Gastrocnemius medialis (tissue), 4 donors: ENCODE data around the gene USH1G. TPM values are rescaled to one million over a fixed set of nuclear protein-coding genes. Genes with fewer than 3 reads are reported as not detected.

Source experiments
- ATAC-seq, 2 donors: fragments of 150-250 bp; one replicate each; pipeline ENCODE4 v1.9.1; 2016
- DNase-seq, 2 donors: peaks; one replicate each; pipeline ENCODE4 v3.0.0-alpha.2; 2019
- H3K27ac ChIP-seq, 4 donors: fragments of 200-600 bp; sonication (generic); 1 replicate in 1 of 4; 2 replicates in 3 of 4; pipeline ENCODE4 v1.5.1; 2016 to 2018; ENCODE audit warnings: mild to moderate bottlenecking in 2 of 4, moderate library complexity in 1 of 4
- H3K27me3 ChIP-seq, 3 donors: fragments of 200-600 bp; sonication (generic) in 2 of 3; 1 replicate in 1 of 3; 2 replicates in 2 of 3; pipeline versions ENCODE4 v1.5.1 to v1.6.0; 2016 to 2019; ENCODE audit warnings: mild to moderate bottlenecking in 1 of 3, moderate library complexity in 1 of 3
- H3K36me3 ChIP-seq, 2 donors: fragments of 200-600 bp; sonication (generic) in 1 of 2; one replicate each; pipeline ENCODE4 v1.5.1; 2017 to 2018
- H3K4me1 ChIP-seq, 2 donors: fragments of 200-600 bp; sonication (generic) in 1 of 2; one replicate each; pipeline ENCODE4 v1.5.1; 2016 to 2017; ENCODE audit warnings: mild to moderate bottlenecking in 2 of 2
- H3K4me3 ChIP-seq, 4 donors: fragments of 200-600 bp; sonication (generic) in 3 of 4; 1 replicate in 1 of 4; 2 replicates in 3 of 4; pipeline ENCODE4 v1.5.1; 2016 to 2019; ENCODE audit warnings: mild to moderate bottlenecking in 2 of 4
- H3K9me3 ChIP-seq, 3 donors: fragments of 200-600 bp; sonication (generic) in 2 of 3; 1 replicate in 1 of 3; 2 replicates in 2 of 3; pipeline ENCODE4 v1.5.1; 2016 to 2019
- POLR2A ChIP-seq, 2 donors: fragments of 450-650 bp; IDR thresholded peaks; one replicate each; pipeline ENCODE4 v1.6.1; 2017; ENCODE audit warnings: antibody characterized with exemption in 2 of 2, mild to moderate bottlenecking in 2 of 2, moderate library complexity in 2 of 2
- in situ Hi-C, 4 donors: fragments of 200-750 bp; cut with MboI; loops; one replicate each; pipeline versions ENCODE4 v1.15.0 to v1.8.0; 2017; ENCODE audit warnings: low sequenced_read_pairs in 4 of 4
- intact Hi-C: fragments of 100-400 bp; cut with DNase I; formaldehyde crosslinking; loops from one replicate; pipeline ENCODE4 v1.15.1; 2023; ENCODE audit warnings: low total_unique reads
- total RNA-seq, 4 donors: library from RNA; depleted of rRNA; stranded (reverse); fragments of >200 nt; gene quantifications; one replicate each; pipeline versions ENCODE4 v1.1.0 to v1.2.3, GENCODE V29; 2016
- TF ChIP-seq, protein P1 (sequence below), 5 experiments: fragments of 450-650 bp in 3 of 5; fragments of 200-600 bp in 2 of 5; sonication (generic) in 2 of 5; IDR thresholded peaks in 4 of 5; conservative IDR thresholded peaks in 1 of 5; 1 replicate in 4 of 5; 2 replicates in 1 of 5; pipeline ENCODE4 v1.5.1; 2016 to 2019; ENCODE audit warnings: antibody characterized with exemption in 5 of 5, mild to moderate bottlenecking in 3 of 5, moderate library complexity in 3 of 5

USH1G gene
- total RNA-seq, 4 donors from 2014 or later: not detected

DNA sequence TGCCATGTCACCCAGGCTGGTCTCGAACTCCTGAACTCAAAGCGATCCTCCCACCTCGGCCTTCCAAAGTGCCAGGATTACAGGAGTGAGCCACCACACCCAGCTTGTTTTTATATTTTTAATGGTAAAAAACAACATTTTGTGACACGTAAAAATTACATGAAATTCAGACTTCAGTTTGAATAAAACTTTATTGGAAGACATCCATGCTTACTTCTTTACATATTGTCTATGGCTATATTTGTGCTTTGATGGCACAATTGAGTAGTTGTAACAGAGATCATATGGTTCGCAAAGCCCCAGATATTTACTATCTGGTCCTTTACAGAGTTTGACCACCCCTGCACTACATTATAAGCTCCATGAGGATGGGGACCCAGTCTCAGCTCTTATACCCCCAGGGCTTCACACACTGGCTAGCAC lies 48.4 kb downstream of the USH1G start:
- H3K27ac ChIP-seq: no peak overlapping the region
- in situ Hi-C loops: loop anchor here in 3 of 4 donors (5.0 to 25.0 kb wide), 3 partner anchors 127 to 487 kb away; partner anchors contain the start of gene NHERF1 (in 1 of the 3)

DNA sequence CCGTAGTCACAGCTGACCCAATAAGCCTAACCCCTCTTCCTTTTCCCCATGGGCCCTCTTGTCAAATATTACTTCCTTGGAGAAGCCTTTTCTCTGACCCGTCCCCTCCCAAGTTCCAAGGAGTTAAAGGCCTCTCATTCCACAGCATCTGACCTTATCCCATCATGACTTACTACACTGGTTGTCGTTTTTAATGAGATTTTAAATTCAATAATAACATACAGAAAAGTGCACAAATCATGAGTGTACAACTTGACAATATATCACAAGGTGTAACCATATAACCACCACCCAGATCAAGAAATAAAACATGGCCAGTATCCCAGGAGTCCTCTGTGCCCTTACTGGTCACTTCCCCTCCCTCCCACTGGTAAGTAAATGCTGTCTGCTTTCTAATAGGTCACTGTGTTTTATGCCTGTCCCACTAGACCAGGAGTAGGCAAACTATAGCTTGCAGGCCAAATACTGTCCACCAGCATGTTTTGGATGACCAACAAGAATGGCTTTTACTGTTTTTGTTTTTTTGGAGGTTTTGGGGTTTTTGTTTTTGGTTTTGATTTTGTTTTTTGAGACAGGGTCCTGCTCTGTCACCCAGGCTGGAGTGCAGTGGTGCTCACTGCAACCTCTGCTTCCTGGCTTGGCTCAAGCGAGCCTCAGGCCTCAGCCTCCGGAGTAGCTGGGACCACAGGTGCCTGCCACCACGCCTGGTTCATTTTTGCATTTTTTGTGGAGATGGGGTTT lies 49.0 kb downstream of the USH1G start:
- intact Hi-C loops: loop anchor here (1.0 to 5.0 kb wide), 3 partner anchors 98 to 662 kb away; partner anchors contain the start of genes NAT9, NHERF1 and TTYH2
- TF ChIP-seq, protein P1, sequence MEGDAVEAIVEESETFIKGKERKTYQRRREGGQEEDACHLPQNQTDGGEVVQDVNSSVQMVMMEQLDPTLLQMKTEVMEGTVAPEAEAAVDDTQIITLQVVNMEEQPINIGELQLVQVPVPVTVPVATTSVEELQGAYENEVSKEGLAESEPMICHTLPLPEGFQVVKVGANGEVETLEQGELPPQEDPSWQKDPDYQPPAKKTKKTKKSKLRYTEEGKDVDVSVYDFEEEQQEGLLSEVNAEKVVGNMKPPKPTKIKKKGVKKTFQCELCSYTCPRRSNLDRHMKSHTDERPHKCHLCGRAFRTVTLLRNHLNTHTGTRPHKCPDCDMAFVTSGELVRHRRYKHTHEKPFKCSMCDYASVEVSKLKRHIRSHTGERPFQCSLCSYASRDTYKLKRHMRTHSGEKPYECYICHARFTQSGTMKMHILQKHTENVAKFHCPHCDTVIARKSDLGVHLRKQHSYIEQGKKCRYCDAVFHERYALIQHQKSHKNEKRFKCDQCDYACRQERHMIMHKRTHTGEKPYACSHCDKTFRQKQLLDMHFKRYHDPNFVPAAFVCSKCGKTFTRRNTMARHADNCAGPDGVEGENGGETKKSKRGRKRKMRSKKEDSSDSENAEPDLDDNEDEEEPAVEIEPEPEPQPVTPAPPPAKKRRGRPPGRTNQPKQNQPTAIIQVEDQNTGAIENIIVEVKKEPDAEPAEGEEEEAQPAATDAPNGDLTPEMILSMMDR (IDR thresholded peaks at IDR 0.05 in 4 of 5, conservative IDR thresholded peaks at IDR 0.05 in 1 of 5): no peak
- no peak for TF ChIP-seq POLR2A (IDR thresholded peaks at IDR 0.05)
- peak overlapping the region; percentile 86 to 95 (median 93) for H3K27ac ChIP-seq
- H3K4me3 ChIP-seq: peak overlapping the region; percentile 71 to 83 (median 72)
- ATAC-seq (no peak), DNase-seq (no peak)
- peaks cover 14% of the 10 kb centered on the region in 2 donors for H3K4me1 ChIP-seq
- no peaks in the 10 kb centered on the region for H3K9me3 ChIP-seq
- H3K36me3 ChIP-seq: no peaks in the 10 kb centered on the region
- in situ Hi-C loops: loop anchor here in 3 of 4 donors (5.0 to 25.0 kb wide), 3 partner anchors 127 to 487 kb away; partner anchors contain the start of gene NHERF1 (in 1 of the 3)
- no peaks in the 10 kb centered on the region for H3K27me3 ChIP-seq

More for the DNA sequence above, 48.4 kb downstream of the USH1G start:
- intact Hi-C loops: loop anchor here (5.0 kb wide), 1 partner anchor 662 kb away; the partner anchor contains the start of gene TTYH2
- TF ChIP-seq POLR2A (IDR thresholded peaks at IDR 0.05): no peak
- TF ChIP-seq, protein P1 (IDR thresholded peaks at IDR 0.05 in 4 of 5, conservative IDR thresholded peaks at IDR 0.05 in 1 of 5): no peak
- no peak for ATAC-seq
- DNase-seq: no peak
- H3K27me3 ChIP-seq: no peaks in the 10 kb centered on the region
- peaks cover 14% of the 10 kb centered on the region in 2 donors for H3K4me1 ChIP-seq
- no peaks in the 10 kb centered on the region for H3K9me3 ChIP-seq
- no peak overlapping the region for H3K4me3 ChIP-seq
- no peaks in the 10 kb centered on the region for H3K36me3 ChIP-seq

DNA sequence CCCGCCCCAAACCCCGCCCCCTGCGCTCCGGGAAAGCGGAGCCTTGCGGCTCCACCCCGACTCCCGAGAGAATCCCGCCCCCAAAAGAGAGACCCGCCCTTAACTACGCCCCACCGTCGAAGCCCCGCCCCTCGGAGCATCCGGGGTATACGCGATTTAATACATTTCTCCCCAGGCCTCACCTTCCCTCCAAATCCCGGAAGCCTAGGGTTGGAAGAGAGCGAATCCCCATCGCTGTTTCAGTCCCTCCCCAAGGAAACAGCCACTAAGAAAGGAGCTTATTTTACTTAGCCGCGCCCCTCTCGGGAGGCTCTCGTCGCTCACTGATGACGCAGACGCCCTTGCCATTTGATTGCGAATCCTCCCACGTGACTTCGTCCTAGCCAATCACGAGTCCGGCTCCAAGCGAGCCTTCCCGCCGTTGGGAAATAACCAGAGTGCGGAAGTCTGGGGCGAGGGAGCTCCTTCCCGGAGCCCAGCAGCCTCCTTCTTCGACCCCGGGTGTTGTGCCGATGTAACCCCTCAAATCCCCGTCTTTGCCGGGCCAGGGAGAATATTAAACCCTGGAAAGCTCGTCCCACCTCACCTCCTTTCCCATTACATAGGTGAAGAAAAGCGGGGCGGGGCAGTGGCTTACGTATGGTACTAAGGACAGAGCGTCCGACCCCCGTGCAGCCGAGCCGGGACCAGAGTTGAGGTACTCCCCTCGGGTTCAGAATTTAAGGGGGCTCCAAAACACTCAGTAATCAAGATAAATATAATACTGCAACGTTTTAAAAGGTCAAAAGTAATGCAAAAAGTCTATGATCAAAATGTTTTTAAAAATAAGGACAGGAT lies 49.8 kb downstream of the USH1G start:
- H3K27me3 ChIP-seq: no peaks in the 10 kb centered on the region
- no peaks in the 10 kb centered on the region for H3K9me3 ChIP-seq
- peak overlapping the region; percentile 71 to 83 (median 76) for H3K4me3 ChIP-seq
- H3K36me3 ChIP-seq: no peaks in the 10 kb centered on the region
- in situ Hi-C loops: loop anchor here in 3 of 4 donors (5.0 to 25.0 kb wide), 3 partner anchors 126 to 486 kb away; partner anchors contain the start of gene NHERF1 (in 1 of the 3)
- intact Hi-C loops: loop anchor here (1.0 to 5.0 kb wide), 3 partner anchors 97 to 661 kb away; partner anchors contain the start of genes NAT9, NHERF1 and TTYH2
- ATAC-seq: peak; percentile 97 to 99
- peak overlapping the region; percentile 86 to 95 (median 93) for H3K27ac ChIP-seq
- DNase-seq: peak; percentile 99 to 100
- peaks cover 14% of the 10 kb centered on the region in 2 donors for H3K4me1 ChIP-seq
- TF ChIP-seq POLR2A (IDR thresholded peaks at IDR 0.05): peak; percentile 77 to 97
- TF ChIP-seq, protein P1 (IDR thresholded peaks at IDR 0.05 in 4 of 5, conservative IDR thresholded peaks at IDR 0.05 in 1 of 5): peak in 1 of 5 experiments; percentile 31

DNA sequence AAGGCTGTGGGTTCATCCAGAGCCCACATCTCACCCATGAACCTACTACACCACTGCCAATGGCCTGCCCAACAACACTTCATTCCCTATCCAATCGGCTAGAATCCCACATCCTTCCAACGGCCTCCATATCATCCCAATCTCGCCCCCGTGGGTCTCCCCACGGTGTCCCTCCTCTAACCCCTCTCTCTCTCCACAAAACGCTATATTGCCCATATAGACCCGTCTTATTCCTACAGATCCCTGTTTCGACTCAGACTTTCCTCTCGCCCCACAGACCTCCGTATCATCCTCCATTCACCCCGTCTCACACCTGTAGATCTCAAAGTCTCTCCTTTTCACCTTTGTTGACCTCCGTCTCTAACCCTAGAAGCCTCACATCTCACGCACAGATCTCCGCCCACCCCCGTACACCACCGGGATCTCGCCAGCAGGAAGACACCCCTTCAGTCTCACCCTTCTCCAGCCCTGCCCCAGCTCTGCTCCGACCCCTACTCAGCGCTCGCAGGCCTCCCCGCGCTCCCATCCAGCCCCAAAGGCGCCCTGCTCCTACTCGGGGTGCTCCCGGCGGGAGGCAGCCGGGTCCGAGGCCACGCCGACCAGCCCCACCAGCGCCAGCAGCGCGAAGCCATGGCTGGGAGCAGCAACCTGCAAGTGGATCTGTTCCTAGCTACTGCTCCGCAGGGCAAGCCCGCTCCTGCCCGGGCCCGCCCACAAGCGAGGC lies 50.6 kb downstream of the USH1G start, which contains the start of gene FDXR:
Gene FDXR, minus strand, starts transcription at position 682 of the 724 bp plus-strand sequence. Its CDS starts 50 bp downstream, at position 632.
- Histone ChIP-seq H3K4me3 (peak within 1 kb of the TSS; percentile 71 to 83 (median 76)), H3K27ac (peak within 1 kb of the TSS; percentile 86 to 95 (median 93)), H3K36me3 (no peaks in the 10 kb centered on the region), H3K4me1 (peaks cover 14% of the 10 kb centered on the region in 2 donors), H3K9me3 (no peaks in the 10 kb centered on the region), H3K27me3 (no peaks in the 10 kb centered on the region)
- ATAC-seq: peak; percentile 1 to 5
- TF ChIP-seq POLR2A (IDR thresholded peaks at IDR 0.05): peak; percentile 3 to 13
- TF ChIP-seq, protein P1 (IDR thresholded peaks at IDR 0.05 in 4 of 5, conservative IDR thresholded peaks at IDR 0.05 in 1 of 5): no peak
- DNase-seq: no peak
- intact Hi-C loops: loop anchor here (1.0 to 5.0 kb wide), 3 partner anchors 96 to 660 kb away; partner anchors contain the start of genes NAT9, NHERF1 and TTYH2
- in situ Hi-C loops: loop anchor here in 3 of 4 donors (5.0 to 25.0 kb wide), 3 partner anchors 125 to 485 kb away; partner anchors contain the start of gene NHERF1 (in 1 of the 3)
